SK-N-SH treated with all-trans-retinoic acid at 6 μM for 48 hours (cell line): Measurements from ENCODE around the gene SLC22A3.

Experiments
- BACH2 ChIP-seq: fragments of 250-450 bp; sonication (Bioruptor Pico); IDR thresholded peaks from 2 replicates; pipeline ENCODE4 v1.9.0; 2021; ENCODE audit warnings: mild to moderate bottlenecking, borderline replicate concordance
- CREB5 ChIP-seq: fragments of 250-450 bp; sonication (Bioruptor Pico); IDR thresholded peaks from 2 replicates; pipeline ENCODE4 v1.5.1; 2020; ENCODE audit warnings: low read depth, mild to moderate bottlenecking, moderate library complexity
- PATZ1 ChIP-seq: fragments of 250-450 bp; sonication (Bioruptor Pico); IDR thresholded peaks from 2 replicates; pipeline ENCODE4 v1.8.0; 2020; ENCODE audit warnings: mild to moderate bottlenecking, moderate library complexity, borderline replicate concordance
- POU6F1 ChIP-seq: fragments of 250-450 bp; sonication (Bioruptor Pico); IDR thresholded peaks from 2 replicates; pipeline ENCODE4 v1.8.0; 2021; ENCODE audit warnings: low read depth, mild to moderate bottlenecking, moderate library complexity, borderline replicate concordance
- RARB ChIP-seq: fragments of 250-450 bp; sonication (Bioruptor Pico); IDR thresholded peaks from 2 replicates; pipeline ENCODE4 v1.8.0; 2021; ENCODE audit warnings: mild to moderate bottlenecking, moderate library complexity
- ZFP30 ChIP-seq: fragments of 450-650 bp; formaldehyde crosslinking; IDR thresholded peaks from 2 replicates; pipeline ENCODE4 v1.5.0; 2022; ENCODE audit warnings: mild to moderate bottlenecking, moderate library complexity

GRCh38 chr6:160500639-160501038 is 152.5 kb downstream of the SLC22A3 start:
- TF ChIP-seq POU6F1 (no peak), ZFP30 (no peak), BACH2 (no peak), RARB (CRISPR knock-in tag) (no peak), PATZ1 (CRISPR knock-in tag) (no peak), CREB5 (CRISPR knock-in tag) (no peak)
